Coronary artery (tissue), 2 donors: Measurements from ENCODE around the gene APOBEC3G.

Source experiments
- DNase-seq: peaks from one replicate; pipeline ENCODE4 v3.0.0-alpha.2; 2017; ENCODE audit warnings: low spot score
- H3K27ac ChIP-seq, 2 donors: fragments of 200-600 bp; sonication (generic); one replicate each; pipeline ENCODE4 v1.5.1; 2016 to 2019
- H3K4me3 ChIP-seq: fragments of 200-600 bp; sonication (generic); 2 replicates; pipeline ENCODE4 v1.5.1; 2016; ENCODE audit warnings: mild to moderate bottlenecking, moderate library complexity
- CTCF ChIP-seq: fragments of 200-600 bp; sonication (generic); IDR thresholded peaks from one replicate; pipeline ENCODE4 v1.5.1; 2019; ENCODE audit warnings: antibody characterized with exemption

Gene APOBEC3G

GRCh38 chr22:39130152-39130704 is 53.2 kb downstream of the APOBEC3G start:
- no peak for DNase-seq
- Histone ChIP-seq H3K27ac (no peak overlapping the region), H3K4me3 (no peak overlapping the region)
- no peak for TF ChIP-seq CTCF

DNA sequence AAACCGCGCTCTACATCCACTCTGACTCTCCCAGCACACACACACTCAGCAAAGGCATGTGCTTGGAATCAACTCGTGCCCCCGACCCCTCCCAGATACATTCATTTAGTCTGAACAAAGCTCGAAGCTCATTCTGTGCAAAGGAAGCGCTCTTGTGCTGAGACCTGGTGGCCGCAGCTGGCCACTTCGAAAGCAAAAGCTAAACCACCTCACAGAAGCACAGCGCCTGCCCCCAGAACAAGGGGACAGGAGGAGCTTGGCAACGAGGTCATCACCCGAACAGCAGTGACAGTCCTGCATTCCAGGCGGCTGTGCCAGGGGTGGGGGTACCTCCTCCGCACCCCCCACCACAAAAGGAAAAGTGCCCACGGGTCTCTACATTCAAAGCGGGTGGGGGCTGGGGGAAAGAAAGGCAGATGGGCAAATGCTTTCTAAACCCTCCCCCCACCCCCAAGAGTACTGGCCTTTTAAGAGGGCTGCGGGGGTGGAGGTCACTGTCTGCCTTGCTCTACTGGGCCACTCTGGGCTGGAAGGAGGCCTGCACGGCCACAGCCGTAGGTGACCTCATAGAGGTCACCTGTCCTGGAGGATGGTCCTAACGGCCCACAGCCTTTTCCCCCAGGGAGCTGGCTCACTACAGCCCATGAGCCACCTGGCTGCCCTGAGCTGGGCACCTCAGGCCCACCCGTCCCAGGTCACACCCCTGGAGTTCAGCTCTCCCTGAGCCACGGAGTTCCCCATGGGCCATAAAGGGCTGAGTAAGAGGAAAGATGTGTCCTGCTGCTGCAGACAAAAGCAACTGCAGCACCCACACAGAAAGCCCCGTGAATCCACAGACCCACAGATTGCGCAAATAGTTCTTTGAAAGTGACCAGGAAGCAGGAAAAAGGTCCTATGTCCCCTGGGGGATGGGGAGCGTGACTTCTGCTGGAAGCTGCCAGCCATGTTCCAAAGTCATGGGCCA is 54.1 kb downstream of the APOBEC3G start:
- DNase-seq = peak; percentile 41
- H3K27ac ChIP-seq = no peak overlapping the region
- TF ChIP-seq CTCF = no peak
- H3K4me3 ChIP-seq = no peak overlapping the region

DNA sequence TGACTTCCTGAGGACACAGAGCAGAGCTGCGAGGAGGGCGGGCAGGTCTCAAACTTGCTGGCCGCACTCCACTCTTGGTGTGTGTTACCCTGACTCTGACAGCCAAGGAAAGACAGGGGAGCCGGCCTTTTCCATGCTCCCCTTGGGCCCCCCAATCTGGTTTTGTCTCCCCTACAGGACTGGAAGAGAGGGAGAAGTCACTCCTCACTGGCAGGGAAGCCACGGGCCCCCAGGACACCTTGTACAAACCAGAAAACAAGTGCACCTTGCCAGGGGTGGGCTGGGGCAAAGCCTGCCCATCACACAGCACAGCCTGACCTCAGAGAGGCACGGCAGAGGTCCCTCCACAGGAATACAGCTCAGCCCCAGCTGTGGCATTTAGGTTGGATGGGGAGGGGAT is 55.2 kb downstream of the APOBEC3G start:
- H3K27ac ChIP-seq = no peak overlapping the region
- no peak overlapping the region for H3K4me3 ChIP-seq
- no peak for DNase-seq
- no peak for TF ChIP-seq CTCF

DNA sequence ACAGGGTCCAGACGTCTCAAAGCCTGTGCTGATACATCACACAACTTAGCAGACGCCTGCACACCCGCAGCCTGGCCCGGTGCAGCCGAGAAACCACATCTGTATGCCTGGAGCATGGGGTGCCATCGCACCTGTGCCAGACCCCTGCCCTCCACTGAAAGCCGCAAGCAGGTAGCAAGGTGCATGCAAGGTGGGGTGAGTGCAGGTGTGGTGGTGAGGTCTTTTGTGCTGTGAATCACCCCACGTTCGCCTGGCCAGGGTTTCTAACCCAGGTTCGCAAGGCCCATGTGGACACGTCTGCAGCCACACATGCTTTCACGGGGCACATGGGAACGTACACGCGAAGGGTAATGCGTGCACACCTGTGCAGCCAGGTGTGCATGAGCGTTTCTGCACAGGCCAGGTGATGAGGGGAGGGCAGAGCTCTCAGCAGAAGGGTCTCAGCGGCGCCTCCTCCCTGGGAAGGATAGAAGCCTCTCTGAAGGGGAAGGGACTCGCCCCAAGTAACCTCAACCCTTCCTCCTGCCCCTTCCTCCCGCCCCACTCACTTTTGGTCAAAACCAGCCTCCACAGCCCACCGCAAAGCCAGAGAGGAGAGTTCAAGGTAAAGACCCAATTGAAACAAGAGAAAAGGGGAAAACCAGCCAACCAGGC is 55.9 kb downstream of the APOBEC3G start:
- Histone ChIP-seq H3K4me3 (no peak overlapping the region), H3K27ac (no peak overlapping the region)
- TF ChIP-seq CTCF = no peak
- DNase-seq = no peak

- no peak overlapping the region for H3K4me3 ChIP-seq
- no peak for DNase-seq
- no peak for TF ChIP-seq CTCF
- no peak overlapping the region for H3K27ac ChIP-seq
These were observed 56.8 kb downstream of the APOBEC3G start for GRCh38 chr22:39133871-39134270.

DNA sequence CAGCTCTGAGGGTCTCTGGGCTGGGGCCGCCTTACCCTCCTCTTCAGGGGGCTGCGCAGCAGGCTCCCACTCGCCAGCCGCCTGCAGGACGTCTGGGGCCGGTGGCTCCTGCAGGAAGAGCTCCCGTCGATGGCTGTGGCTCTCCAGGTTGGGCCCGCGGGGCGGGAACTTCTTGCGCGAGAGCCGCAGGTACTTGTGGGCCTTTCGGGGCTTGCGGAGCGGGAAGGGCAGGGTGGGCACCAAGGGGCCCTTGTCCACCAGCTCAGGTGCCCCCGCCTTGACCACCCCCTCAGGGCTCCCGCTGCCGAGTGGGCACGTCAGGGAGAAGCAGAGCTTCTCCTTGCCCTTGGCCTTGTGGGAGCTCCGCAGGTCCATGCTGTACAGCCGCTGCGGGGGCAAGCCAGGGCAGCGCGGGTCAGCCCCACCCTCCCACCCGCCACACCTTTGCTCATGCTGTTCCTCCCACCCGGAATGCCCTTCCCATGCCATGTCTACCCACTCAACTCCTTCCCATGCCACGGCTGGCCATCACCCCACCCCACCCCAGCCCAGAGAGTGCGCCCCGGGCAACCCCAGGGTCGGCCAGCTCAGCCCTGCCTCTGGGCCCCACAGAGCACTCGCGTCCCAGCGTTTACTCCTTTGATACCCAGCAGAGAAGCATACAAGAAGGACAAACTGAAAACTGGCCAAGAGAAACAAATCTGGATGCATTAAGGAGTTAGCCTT is 57.5 kb downstream of the APOBEC3G start:
- TF ChIP-seq CTCF = no peak
- DNase-seq = peak; percentile 63
- Histone ChIP-seq H3K27ac (no peak overlapping the region), H3K4me3 (no peak overlapping the region)
